Measurements from ENCODE around the gene LRRK2.

DNA sequence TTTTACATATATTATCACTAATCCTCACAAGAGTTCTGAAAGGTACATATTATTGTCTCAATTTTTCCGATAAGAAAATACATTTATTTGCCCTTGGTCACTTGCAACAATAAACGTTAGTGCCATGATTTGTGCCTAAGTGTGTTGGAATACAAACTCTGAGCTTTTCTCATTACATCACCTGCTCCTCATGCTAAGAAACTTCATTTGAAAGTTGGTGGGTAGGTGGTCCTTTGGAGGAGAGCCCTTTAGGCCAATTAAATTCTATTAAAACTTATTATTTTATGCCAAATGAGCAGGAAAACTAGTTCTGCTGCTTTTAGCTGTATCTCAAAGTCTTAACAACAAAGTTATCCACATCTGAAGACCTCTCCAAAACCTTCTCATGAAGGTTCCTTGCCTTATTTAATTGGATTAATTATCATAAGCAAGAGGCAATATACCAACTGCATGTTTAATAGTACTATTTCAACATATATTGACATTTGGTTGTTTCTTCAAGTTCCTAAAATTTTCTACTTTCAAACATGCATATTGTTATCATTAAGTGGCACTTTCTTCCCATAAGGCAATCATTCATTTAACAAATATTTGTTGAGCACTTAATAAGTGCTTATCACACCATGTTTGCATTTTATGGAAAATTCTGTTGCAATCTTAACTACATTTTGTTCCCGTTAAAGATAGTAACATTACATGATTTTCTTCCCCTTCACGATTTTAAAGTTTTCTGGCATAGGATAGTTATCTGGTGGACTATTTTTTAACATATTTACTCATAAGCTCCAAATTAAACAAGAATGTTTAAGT is 40.1 kb upstream of the LRRK2 start:
- no peak for TF ChIP-seq POLR2AphosphoS5 (IDR thresholded peaks at IDR 0.05; ENCODE audit: insufficient read depth in 1 of 2, low read depth in 1 of 2)
- TF ChIP-seq, protein P1, sequence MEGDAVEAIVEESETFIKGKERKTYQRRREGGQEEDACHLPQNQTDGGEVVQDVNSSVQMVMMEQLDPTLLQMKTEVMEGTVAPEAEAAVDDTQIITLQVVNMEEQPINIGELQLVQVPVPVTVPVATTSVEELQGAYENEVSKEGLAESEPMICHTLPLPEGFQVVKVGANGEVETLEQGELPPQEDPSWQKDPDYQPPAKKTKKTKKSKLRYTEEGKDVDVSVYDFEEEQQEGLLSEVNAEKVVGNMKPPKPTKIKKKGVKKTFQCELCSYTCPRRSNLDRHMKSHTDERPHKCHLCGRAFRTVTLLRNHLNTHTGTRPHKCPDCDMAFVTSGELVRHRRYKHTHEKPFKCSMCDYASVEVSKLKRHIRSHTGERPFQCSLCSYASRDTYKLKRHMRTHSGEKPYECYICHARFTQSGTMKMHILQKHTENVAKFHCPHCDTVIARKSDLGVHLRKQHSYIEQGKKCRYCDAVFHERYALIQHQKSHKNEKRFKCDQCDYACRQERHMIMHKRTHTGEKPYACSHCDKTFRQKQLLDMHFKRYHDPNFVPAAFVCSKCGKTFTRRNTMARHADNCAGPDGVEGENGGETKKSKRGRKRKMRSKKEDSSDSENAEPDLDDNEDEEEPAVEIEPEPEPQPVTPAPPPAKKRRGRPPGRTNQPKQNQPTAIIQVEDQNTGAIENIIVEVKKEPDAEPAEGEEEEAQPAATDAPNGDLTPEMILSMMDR (IDR thresholded peaks at IDR 0.05), result no peak
- TF ChIP-seq POLR2A (IDR thresholded peaks at IDR 0.05), result no peak

Measured in vagina (tissue), 2 donors.